ENCODE measurements around the gene PLA2G15.

The PLA2G15 gene

DNA sequence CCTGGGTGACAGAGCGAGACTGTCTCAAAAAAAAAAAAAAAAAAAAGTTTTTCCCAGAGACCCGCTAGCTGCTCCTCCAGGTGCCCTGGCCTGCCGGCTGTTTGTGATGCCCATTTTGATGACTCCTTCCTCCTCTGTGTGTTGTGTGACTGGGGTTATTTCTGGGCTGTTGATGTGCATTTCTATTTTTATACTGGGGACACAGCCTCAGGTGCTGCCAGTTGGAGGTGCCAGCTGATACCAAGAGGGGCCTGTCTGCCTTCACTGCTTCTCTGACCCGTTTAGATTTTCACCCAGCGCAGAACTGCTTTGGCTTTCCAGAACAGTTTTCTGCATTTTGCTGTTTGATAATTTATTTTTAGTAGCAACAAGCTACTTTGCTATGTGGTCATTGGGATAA is 6.7 kb downstream of the PLA2G15 start:
- DNase-seq (ENCODE audit: low read depth in 2 of 2, low spot score in 1 of 2), result no peak

- no peak for DNase-seq (ENCODE audit: low read depth in 2 of 2, low spot score in 1 of 2)
Observed at GRCh38 chr16:68252383-68252782, 7.2 kb downstream of the PLA2G15 start.

DNA sequence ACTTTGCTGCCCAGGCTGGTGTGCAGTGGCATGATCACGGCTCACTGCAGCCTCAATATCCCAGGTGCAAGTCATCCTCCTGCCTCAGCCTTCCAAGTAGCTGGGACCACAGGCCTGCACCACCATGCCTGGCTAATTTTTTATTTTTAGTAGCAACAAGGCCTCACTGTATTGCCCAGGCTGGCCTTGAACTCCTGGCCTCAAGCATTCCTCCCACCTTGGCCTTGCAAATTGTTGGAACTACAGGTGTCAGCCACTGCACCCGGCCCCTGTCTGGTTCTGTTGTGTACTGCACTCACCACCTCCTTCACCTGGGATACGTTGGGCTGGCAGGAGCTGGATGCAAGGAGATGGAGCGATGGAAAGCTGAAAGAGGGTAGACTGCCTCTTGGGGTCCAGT is 8.5 kb downstream of the PLA2G15 start:
- no peak for DNase-seq (ENCODE audit: low read depth in 2 of 2, low spot score in 1 of 2)

DNA sequence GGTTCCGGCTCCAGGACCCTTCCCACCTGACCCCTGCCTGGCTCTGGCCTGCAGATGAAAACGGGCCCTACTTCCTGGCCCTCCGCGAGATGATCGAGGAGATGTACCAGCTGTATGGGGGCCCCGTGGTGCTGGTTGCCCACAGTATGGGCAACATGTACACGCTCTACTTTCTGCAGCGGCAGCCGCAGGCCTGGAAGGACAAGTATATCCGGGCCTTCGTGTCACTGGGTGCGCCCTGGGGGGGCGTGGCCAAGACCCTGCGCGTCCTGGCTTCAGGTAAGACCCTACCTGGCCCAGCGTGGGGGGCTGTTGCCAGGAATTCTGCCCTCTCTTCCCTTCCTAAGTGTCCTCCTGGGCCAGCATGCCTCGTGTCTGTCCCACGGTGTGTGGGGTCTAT is 10.5 kb downstream of the PLA2G15 start:
- DNase-seq (ENCODE audit: low read depth in 2 of 2, low spot score in 1 of 2), result no peak

GRCh38 chr16:68257251-68257905 is 12.2 kb downstream of the PLA2G15 start:
- DNase-seq (ENCODE audit: low read depth in 2 of 2, low spot score in 1 of 2), result no peak

DNA sequence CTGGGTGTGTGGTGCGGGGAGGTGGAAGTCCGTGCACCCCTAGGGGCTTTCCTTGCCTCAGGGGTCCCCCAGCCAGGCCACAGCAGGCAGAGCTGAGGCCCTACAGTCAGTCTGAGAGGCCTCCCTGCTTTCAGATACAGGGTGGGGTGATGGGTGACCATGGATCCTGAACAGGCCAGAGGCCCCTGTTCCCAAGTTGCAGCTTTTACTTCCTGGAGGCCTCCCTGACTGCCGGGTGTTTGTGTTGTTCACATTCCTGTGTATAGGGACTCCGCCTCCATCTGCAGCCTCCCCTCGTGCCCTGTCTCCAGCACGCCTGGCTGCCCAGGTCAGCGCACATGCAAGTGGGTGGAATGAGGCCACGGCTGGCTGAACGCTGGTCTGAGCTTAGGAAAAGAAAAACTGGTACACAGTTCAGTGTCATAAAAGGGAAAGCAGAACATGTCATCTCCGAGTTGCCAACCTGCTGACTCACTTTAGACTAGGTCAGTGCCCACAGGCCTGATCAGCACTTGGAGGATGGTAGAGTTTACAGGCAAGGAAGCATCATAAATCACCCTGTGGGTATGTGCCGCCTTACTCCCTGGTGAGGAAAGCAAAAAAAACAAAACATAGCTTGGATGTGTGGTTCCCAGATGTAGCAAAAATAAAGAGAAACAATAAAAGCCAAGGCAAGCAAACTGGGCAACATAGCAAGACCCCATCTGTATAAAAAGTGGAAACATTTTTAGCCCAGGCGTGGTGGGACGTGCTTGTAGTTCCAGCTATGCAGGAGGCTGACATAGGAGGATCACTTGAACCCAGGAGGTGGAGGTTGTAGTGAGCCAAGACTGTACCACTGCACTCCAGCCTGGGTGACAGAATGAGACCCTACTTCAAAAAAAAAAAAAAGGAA is 13.0 kb downstream of the PLA2G15 start:
- DNase-seq (ENCODE audit: low read depth in 2 of 2, low spot score in 1 of 2), result no peak

DNA sequence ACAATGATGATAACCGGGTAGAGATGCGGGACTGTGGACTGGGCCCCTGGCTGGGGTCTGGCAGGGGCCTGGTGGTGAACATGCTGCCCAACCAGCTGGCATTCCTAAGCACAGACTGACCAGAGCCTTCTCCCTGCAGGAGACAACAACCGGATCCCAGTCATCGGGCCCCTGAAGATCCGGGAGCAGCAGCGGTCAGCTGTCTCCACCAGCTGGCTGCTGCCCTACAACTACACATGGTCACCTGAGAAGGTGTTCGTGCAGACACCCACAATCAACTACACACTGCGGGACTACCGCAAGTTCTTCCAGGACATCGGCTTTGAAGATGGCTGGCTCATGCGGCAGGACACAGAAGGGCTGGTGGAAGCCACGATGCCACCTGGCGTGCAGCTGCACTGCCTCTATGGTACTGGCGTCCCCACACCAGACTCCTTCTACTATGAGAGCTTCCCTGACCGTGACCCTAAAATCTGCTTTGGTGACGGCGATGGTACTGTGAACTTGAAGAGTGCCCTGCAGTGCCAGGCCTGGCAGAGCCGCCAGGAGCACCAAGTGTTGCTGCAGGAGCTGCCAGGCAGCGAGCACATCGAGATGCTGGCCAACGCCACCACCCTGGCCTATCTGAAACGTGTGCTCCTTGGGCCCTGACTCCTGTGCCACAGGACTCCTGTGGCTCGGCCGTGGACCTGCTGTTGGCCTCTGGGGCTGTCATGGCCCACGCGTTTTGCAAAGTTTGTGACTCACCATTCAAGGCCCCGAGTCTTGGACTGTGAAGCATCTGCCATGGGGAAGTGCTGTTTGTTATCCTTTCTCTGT is 14.0 kb downstream of the PLA2G15 start:
- DNase-seq (ENCODE audit: low read depth in 2 of 2, low spot score in 1 of 2), result no peak

DNA sequence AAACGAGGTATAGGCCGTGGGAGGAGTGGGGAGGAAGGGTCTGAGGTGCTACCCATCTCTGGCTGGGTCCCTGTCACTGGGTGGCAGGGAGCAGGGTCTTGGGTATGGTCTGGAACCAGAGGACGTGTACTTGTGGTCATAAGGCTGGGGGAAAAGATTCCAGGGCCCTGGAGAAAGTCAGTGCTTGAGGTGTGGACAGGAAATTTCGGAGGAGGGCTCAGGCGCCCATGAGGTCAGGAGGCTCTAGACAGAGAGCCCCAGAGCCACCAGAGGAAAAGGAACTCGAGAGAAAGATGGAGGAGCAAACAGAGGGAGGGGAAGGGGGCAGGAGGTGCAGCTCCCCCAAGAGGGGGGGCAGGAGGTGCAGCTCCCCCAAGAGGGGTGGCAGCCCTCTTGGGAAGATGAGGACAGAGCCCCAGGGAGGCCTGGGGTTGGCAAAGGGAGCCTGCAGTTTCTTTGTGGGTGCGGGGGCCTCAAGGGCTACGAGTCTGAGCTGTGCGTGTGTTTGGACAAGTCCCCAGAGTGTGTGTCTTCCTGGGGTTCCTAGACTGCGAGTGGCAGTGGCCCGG is 18.5 kb downstream of the PLA2G15 start:
- DNase-seq (ENCODE audit: low read depth in 2 of 2, low spot score in 1 of 2), result no peak

DNA sequence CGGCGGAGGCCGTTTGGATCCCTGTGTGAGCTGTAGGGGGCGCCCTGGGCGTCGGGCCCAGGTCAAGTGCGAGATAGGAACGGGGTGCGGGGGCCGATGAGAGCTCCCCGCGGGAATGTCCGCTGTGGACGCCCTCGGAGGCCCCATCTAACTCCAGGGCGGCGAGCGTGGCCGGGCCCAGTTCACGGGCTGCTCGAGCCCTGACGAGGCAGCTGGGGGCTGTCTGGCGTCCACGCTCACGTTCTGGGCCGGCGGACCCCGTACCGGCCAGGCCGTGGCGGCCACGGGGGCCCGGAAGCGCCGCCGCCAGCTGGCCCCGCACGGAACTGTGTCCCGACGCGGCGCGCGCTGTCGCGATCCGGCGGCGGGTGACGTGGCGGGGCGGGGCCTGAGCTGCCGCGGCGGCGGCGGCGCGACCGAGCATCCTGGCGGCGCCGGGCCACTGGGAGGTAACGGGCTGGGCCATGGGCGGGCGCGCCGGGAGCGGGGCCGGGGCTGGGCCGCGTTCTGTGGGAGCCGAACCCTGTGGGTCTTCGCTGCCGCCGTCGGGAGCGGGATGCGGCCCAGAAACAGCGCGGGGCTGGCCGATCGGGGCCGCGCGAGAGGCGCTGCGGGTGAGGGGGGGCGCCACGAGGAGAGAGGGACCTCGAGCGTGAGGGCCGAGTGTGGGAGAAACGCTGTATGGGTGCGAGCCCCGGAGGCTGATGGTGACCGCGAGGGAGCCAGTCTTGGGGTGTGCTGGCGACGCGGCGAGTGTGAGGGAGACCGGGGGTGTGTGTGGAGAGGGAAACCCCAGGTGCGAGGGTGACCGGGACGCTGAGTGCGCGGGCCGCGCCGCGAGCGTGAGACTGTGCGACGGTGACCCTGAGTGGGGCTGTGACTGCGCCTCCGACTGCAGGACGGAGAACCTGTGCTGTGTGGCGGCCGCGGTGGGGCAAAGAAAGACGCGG is 19.2 kb downstream of the PLA2G15 start, which contains the start of gene SLC7A6:
Gene SLC7A6 (plus strand): TSS at position 399 of the 950 bp plus-strand sequence. CDS start 10,201 bp downstream, outside the sequence.
- peak; percentile 64 to 70 for DNase-seq (ENCODE audit: low read depth in 2 of 2, low spot score in 1 of 2)

DNA sequence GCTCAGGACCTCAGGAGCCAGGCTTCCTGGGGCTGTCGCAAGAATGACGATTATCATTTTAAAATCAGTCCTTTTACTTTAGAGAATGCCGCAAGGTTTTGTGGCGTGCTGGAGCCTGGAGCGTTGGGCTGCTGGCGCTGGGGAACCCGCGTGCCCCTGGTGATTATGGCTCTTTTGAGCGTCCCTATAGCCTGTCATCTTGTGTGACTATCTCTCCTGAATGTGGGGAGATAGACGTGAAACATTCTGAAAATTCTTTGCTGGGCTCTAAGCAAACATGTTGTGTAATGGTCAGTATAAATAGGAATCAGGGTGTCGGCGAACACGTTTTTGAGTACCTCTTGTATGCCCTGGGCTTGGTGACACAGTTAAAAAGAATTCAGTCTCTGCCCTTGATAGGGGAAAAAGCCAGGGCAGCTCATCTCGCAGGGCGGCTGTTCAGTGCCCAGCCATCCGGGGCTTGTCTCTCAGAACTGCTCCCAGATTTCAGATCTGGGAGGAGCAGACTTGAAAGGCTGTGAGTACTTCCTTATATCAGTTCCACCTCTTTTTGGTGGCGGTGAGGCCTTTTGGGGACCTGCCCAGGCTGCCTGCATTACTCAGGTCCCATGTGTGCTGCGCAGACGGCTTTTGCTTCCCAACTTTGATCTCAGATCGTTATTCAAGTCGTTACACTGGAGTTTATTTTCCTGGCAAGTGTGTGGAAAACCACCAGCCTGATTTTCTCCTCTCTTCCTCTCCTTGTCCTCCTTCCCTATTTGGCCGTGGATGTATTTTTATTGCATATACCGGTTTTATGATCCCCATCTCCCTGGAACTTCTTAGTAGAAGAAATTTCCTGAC is 20.1 kb downstream of the PLA2G15 start:
- DNase-seq (ENCODE audit: low read depth in 2 of 2, low spot score in 1 of 2), result no peak

DNA sequence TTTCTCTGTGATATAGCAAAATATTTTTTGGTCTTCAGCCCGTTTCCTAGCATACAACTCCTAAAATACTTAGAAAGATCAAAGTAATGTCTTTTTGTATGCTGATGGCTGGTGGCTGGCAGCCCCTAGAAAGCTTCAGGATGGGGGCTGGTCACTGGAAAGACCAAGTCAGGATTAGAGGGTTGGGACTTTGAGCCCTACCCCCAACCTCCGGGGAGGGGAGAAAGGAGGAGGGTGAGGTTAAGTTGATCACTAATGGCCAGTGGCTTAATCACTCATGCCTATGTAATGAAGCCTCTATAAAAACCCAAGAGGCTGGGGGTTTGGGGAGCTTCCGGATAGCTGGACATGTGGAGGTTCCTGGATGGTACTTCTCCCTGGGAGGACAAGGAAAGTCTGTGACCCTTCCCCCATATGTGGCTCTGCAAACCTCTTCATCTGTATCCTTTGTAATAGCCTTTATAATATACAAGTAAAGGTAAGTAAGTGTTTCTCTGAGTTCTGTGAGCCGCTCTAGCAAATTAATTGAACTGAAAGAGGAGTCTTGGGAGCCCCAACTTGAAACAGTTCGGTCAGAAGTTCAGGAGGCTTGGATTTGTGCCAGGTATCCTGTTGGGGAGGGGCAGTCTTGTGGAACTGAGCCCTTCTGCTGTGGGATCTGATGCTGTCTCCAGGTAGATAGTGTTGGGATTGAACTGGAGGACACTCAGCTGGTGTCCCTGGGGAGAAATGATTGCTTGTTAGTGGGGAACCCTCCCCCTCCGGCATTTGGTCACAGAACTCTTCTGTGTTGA is 22.6 kb downstream of the PLA2G15 start:
- no peak for DNase-seq (ENCODE audit: low read depth in 2 of 2, low spot score in 1 of 2)

DNA sequence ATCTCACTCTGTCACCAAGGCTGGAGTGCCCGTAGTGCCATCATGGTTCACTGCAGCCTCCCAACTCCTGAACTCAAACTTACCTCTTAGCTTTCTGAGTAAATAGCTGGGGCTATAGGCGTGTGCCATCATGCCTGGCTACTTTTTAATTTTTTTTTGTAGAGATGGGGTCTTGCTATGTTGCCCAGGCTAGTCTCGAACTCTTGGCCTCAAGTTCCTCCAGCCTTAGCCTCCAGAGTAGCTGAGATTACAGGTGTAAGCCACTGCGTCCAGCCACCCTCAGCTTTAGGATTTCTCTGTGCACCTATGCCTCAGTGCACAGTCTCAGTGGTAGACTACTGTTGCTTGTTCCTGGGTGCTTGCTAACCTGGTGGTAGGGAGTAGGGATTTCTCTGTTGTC is 24.6 kb downstream of the PLA2G15 start:
- no peak for DNase-seq (ENCODE audit: low read depth in 2 of 2, low spot score in 1 of 2)

DNA sequence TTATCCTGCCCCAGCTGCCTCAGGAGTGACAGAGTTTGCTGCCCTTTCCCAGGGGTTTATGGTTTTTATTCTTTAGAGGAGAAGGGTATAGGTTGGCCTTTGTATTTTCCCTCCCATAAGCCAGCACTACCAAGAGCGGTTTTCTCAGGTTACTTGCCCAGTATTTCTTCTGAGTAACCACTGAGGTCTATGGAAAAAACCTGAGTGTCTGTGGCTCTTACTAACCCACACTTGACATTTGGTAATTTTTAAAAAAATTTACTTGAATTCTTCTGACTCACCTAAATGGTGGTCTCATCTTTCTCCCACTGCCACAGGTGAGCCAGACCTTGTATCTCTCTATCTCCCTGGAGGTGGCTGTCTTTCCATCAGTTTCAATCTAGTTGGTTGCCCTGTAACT is 25.2 kb downstream of the PLA2G15 start:
- no peak for DNase-seq (ENCODE audit: low read depth in 2 of 2, low spot score in 1 of 2)

- no peak for DNase-seq (ENCODE audit: low read depth in 2 of 2, low spot score in 1 of 2)
Observed at GRCh38 chr16:68272507-68273209, 27.5 kb downstream of the PLA2G15 start.

DNA sequence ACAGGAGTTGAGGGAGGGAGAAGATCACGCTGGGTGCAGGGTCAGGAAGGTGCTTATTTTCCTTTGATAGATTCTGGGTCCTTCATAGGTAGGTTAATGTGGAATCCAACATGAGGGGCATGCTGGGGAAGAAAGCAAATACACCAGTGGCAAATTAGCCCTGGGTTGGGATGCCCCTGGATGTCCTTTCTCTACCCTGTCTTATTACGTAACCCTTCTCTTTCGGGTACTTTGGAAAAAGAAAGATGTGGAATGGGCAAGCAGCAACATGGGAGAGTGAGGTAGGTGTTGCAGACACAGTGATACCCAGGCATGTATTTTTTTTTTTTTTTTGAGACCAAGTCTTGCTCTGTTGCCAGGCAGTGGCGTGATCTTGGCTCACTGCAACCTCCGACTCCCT is 28.3 kb downstream of the PLA2G15 start:
- no peak for DNase-seq (ENCODE audit: low read depth in 2 of 2, low spot score in 1 of 2)

GRCh38 chr16:68273896-68274295 is 28.7 kb downstream of the PLA2G15 start:
- no peak for DNase-seq (ENCODE audit: low read depth in 2 of 2, low spot score in 1 of 2)

GRCh38 chr16:68274441-68274840 is 29.3 kb downstream of the PLA2G15 start:
- DNase-seq (ENCODE audit: low read depth in 2 of 2, low spot score in 1 of 2), result no peak
